ENCODE results near the gene CCNG2. TPM values are rescaled to one million over a fixed set of nuclear protein-coding genes. Genes with fewer than 3 reads are reported as not detected.

CCNG2 gene
- total and polyA plus RNA-seq, 2 of the 13 experiments (the other 11 are each of a cell fraction or from before 2014, with no cell fraction given) = 3.9 to 11.5 TPM

DNA sequence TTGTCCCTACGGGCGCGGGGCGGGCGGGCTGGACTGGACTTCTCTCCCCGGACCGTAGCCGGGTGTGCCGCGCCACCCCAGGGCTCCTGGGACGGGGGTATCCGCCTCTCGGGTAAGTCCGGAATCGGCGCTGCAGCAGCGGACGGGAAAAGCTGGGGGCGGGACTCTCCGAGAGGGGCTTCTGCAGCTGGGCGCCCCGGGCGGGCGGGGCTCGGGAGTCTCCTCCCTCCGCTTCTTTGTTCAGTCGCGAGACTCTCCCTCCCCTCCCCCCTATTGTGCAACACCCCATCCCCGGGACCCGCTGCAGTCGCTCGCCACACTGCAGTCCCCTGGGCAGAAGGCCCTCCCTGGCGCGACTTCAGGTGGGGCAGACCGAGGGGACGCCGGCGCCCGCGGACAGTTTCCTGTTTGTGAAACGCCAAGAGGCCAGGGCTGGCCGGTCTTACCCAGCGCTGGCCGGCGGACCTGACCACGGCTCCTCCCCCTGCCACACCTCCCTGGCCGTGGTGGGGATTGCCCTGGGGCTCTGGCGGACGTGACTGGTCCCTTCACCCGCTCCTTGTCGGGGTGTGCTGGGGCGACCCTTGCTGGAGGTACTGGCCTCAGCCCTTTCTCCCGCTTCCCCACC lies 966 bp downstream of the CCNG2 start (continued):
- TF ChIP-seq NFATC3 (CRISPR knock-in tag; IDR thresholded peaks at IDR 0.05) (no peak), ZSCAN9 (CRISPR knock-in tag; IDR thresholded peaks at IDR 0.05; ENCODE audit: borderline replicate concordance) (no peak), KLF16 (CRISPR knock-in tag; IDR thresholded peaks at IDR 0.05) (peak in 1 of 2 experiments; percentile 50; a peak in 1 of 4 replicates), ZNF605 (CRISPR knock-in tag; IDR thresholded peaks at IDR 0.05) (peak; percentile 42), KDM2A (CRISPR knock-in tag; IDR thresholded peaks at IDR 0.05; ENCODE audit: borderline replicate concordance, low read depth) (peak; percentile 74), ZNF468 (CRISPR knock-in tag; IDR thresholded peaks at IDR 0.05) (no peak), KLF6 (CRISPR knock-in tag; IDR thresholded peaks at IDR 0.05) (no peak), TCF12 (IDR thresholded peaks at IDR 0.05) (no peak), TCF12 (CRISPR knock-in tag; IDR thresholded peaks at IDR 0.05) (no peak), TBX2 (CRISPR knock-in tag; IDR thresholded peaks at IDR 0.05; ENCODE audit: borderline replicate concordance) (peak; percentile 76), SRSF9 (IDR thresholded peaks at IDR 0.05; ENCODE audit: borderline replicate concordance, insufficient read depth, low read depth, low read length, poor library complexity, severe bottlenecking) (no peak), ZBTB21 (CRISPR knock-in tag; IDR thresholded peaks at IDR 0.05) (no peak), ZNF746 (CRISPR knock-in tag; IDR thresholded peaks at IDR 0.05) (peak; percentile 89; the same call in 1 of the 2 replicates), ZFP82 (CRISPR knock-in tag; IDR thresholded peaks at IDR 0.05; ENCODE audit: borderline replicate concordance) (no peak), ZBTB38 (CRISPR knock-in tag; IDR thresholded peaks at IDR 0.05) (peak; percentile 16; the same call in 1 of the 2 replicates), ZFP36 (IDR thresholded peaks at IDR 0.05; ENCODE audit: borderline replicate concordance, low read depth, low read length, partially characterized antibody) (no peak)
- TF ChIP-seq, protein P1, sequence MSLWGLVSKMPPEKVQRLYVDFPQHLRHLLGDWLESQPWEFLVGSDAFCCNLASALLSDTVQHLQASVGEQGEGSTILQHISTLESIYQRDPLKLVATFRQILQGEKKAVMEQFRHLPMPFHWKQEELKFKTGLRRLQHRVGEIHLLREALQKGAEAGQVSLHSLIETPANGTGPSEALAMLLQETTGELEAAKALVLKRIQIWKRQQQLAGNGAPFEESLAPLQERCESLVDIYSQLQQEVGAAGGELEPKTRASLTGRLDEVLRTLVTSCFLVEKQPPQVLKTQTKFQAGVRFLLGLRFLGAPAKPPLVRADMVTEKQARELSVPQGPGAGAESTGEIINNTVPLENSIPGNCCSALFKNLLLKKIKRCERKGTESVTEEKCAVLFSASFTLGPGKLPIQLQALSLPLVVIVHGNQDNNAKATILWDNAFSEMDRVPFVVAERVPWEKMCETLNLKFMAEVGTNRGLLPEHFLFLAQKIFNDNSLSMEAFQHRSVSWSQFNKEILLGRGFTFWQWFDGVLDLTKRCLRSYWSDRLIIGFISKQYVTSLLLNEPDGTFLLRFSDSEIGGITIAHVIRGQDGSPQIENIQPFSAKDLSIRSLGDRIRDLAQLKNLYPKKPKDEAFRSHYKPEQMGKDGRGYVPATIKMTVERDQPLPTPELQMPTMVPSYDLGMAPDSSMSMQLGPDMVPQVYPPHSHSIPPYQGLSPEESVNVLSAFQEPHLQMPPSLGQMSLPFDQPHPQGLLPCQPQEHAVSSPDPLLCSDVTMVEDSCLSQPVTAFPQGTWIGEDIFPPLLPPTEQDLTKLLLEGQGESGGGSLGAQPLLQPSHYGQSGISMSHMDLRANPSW (CRISPR knock-in tag; IDR thresholded peaks at IDR 0.05; ENCODE audit: borderline replicate concordance) = no peak
- TF ChIP-seq, protein P2, sequence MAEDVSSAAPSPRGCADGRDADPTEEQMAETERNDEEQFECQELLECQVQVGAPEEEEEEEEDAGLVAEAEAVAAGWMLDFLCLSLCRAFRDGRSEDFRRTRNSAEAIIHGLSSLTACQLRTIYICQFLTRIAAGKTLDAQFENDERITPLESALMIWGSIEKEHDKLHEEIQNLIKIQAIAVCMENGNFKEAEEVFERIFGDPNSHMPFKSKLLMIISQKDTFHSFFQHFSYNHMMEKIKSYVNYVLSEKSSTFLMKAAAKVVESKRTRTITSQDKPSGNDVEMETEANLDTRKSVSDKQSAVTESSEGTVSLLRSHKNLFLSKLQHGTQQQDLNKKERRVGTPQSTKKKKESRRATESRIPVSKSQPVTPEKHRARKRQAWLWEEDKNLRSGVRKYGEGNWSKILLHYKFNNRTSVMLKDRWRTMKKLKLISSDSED (CRISPR knock-in tag; IDR thresholded peaks at IDR 0.05) = no peak
- TF ChIP-seq, protein P3, sequence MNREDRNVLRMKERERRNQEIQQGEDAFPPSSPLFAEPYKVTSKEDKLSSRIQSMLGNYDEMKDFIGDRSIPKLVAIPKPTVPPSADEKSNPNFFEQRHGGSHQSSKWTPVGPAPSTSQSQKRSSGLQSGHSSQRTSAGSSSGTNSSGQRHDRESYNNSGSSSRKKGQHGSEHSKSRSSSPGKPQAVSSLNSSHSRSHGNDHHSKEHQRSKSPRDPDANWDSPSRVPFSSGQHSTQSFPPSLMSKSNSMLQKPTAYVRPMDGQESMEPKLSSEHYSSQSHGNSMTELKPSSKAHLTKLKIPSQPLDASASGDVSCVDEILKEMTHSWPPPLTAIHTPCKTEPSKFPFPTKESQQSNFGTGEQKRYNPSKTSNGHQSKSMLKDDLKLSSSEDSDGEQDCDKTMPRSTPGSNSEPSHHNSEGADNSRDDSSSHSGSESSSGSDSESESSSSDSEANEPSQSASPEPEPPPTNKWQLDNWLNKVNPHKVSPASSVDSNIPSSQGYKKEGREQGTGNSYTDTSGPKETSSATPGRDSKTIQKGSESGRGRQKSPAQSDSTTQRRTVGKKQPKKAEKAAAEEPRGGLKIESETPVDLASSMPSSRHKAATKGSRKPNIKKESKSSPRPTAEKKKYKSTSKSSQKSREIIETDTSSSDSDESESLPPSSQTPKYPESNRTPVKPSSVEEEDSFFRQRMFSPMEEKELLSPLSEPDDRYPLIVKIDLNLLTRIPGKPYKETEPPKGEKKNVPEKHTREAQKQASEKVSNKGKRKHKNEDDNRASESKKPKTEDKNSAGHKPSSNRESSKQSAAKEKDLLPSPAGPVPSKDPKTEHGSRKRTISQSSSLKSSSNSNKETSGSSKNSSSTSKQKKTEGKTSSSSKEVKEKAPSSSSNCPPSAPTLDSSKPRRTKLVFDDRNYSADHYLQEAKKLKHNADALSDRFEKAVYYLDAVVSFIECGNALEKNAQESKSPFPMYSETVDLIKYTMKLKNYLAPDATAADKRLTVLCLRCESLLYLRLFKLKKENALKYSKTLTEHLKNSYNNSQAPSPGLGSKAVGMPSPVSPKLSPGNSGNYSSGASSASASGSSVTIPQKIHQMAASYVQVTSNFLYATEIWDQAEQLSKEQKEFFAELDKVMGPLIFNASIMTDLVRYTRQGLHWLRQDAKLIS (CRISPR knock-in tag; IDR thresholded peaks at IDR 0.05) = no peak
- TF ChIP-seq, protein P4, sequence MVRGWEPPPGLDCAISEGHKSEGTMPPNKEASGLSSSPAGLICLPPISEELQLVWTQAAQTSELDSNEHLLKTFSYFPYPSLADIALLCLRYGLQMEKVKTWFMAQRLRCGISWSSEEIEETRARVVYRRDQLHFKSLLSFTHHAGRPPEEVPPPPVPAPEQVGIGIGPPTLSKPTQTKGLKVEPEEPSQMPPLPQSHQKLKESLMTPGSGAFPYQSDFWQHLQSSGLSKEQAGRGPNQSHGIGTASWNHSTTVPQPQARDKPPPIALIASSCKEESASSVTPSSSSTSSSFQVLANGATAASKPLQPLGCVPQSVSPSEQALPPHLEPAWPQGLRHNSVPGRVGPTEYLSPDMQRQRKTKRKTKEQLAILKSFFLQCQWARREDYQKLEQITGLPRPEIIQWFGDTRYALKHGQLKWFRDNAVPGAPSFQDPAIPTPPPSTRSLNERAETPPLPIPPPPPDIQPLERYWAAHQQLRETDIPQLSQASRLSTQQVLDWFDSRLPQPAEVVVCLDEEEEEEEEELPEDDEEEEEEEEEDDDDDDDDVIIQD (CRISPR knock-in tag; IDR thresholded peaks at IDR 0.05; ENCODE audit: low read depth) = no peak

Data from HepG2 (cell line).